Endothelial cell of umbilical vein (primary cell): Measurements from ENCODE around the gene CYP2E1. TPM values are rescaled to one million over a fixed set of nuclear protein-coding genes. Genes with fewer than 3 reads are reported as not detected.

Experiments used
- BruUV-seq: library from RNA; stranded (reverse); fragments of 400-500 nt; replicated peaks from 2 replicates; lab custom pipeline; 2021; lab: Mats Ljungman, UMichigan
- CTCF ChIA-PET: fragments of 300-600, 350-600 bp; sonication (Branson Sonifier 250); formaldehyde crosslinking; loops from one replicate; lab custom pipeline; 2021; ENCODE audit warnings: antibody characterized with exemption, inconsistent platforms; lab: Charles Lee
- POLR2A ChIA-PET: fragments of 300-600, 350-600 bp; sonication (Branson Sonifier 250); formaldehyde crosslinking; loops from one replicate; lab custom pipeline; 2021; ENCODE audit warnings: antibody characterized with exemption, inconsistent platforms; lab: Charles Lee
- DNase-seq: peaks from one replicate; pipeline ENCODE4 v3.0.0-alpha.2; 2011; ENCODE audit warnings: low read depth, low spot score
- FAIRE-seq: peaks from 2 replicates; lab custom pipeline; 2011; peaks lifted over from hg19 to GRCh38; lab: Jason Lieb, UNC
- H2AFZ ChIP-seq: 2 replicates; pipeline ENCODE4 v1.6.0; 2012; ENCODE audit warnings: low read depth, low read length, control low read depth, inconsistent platforms
- H3K27ac ChIP-seq: 2 replicates; pipeline ENCODE4 v1.5.1; 2011; ENCODE audit warnings: low read depth, mild to moderate bottlenecking, control low read depth, low read length, moderate library complexity; ENCODE audit not compliant: insufficient read depth
- H3K27me3 ChIP-seq, 2 experiments: 2 replicates each; pipeline versions ENCODE4 v1.6.0 to v1.6.1; 2011; ENCODE audit warnings: low read length in 2 of 2, mixed read lengths in 1 of 2; ENCODE audit not compliant: control insufficient read depth in 2 of 2, insufficient read depth in 2 of 2
- H3K36me3 ChIP-seq, 2 experiments: 2 replicates in 1 of 2; 3 replicates in 1 of 2; pipeline ENCODE4 v1.5.1; 2011; ENCODE audit warnings: low read length in 2 of 2, mild to moderate bottlenecking in 1 of 2, moderate library complexity in 1 of 2; ENCODE audit not compliant: control insufficient read depth in 2 of 2, insufficient read depth in 2 of 2; ENCODE audit errors: extremely low read depth in 1 of 2
- H3K4me1 ChIP-seq: 3 replicates; pipeline ENCODE4 v1.5.1; 2011; ENCODE audit warnings: mild to moderate bottlenecking, low read length; ENCODE audit not compliant: control insufficient read depth, insufficient read depth; ENCODE audit errors: extremely low read depth
- H3K4me2 ChIP-seq: 2 replicates; pipeline ENCODE4 v1.6.1; 2011; ENCODE audit warnings: low read length, control low read depth, mixed read lengths; ENCODE audit not compliant: insufficient read depth
- H3K4me3 ChIP-seq, 3 experiments: fragments of 200-600 bp in 1 of 3; sonication (generic), shearing (Covaris generic) in 1 of 3; replicated peaks in 1 of 3; 2 replicates each; pipeline ENCODE4 v1.5.1; 2011 to 2016; ENCODE audit warnings: control low read depth in 3 of 3, low read length in 3 of 3, mild to moderate bottlenecking in 2 of 3, inconsistent platforms in 1 of 3, low read depth in 1 of 3, moderate library complexity in 1 of 3; ENCODE audit not compliant: insufficient read depth in 1 of 3
- H3K79me2 ChIP-seq: 2 replicates; pipeline ENCODE4 v1.6.0; 2012; ENCODE audit warnings: low read length, inconsistent platforms; ENCODE audit not compliant: control insufficient read depth, insufficient read depth
- H3K9ac ChIP-seq: replicated peaks from 2 replicates; pipeline ENCODE3; 2011; ENCODE audit warnings: low read length, control low read depth; ENCODE audit not compliant: insufficient read depth; ENCODE audit errors: extremely low read depth
- H3K9me1 ChIP-seq: replicated peaks from 3 replicates; pipeline ENCODE4 v1.6.0; 2011; ENCODE audit warnings: mild to moderate bottlenecking, low read length; ENCODE audit not compliant: control insufficient read depth, insufficient read depth; ENCODE audit errors: extremely low read depth
- H3K9me3 ChIP-seq: replicated peaks from 2 replicates; pipeline ENCODE4 v1.5.1; 2012; ENCODE audit warnings: low read length, inconsistent platforms; ENCODE audit not compliant: control insufficient read depth, insufficient read depth
- H4K20me1 ChIP-seq: replicated peaks from 2 replicates; pipeline ENCODE3; 2011; ENCODE audit warnings: mild to moderate bottlenecking, low read length; ENCODE audit not compliant: control insufficient read depth, insufficient read depth; ENCODE audit errors: extremely low read depth
- EZH2 ChIP-seq: IDR thresholded peaks from 2 replicates; pipeline ENCODE4 v1.6.1; 2012; ENCODE audit warnings: borderline replicate concordance, low read depth, mild to moderate bottlenecking, moderate library complexity, low read length, inconsistent platforms; ENCODE audit not compliant: severe bottlenecking
- FOS ChIP-seq: IDR thresholded peaks from 2 replicates; pipeline ENCODE4 v1.6.1; 2011; ENCODE audit warnings: mild to moderate bottlenecking, low read length, moderate library complexity, borderline replicate concordance; ENCODE audit not compliant: insufficient read depth
- GATA2 ChIP-seq: IDR thresholded peaks from 2 replicates; pipeline ENCODE4 v1.7.0; 2011; ENCODE audit warnings: low read depth, mild to moderate bottlenecking, moderate library complexity, mixed read lengths, low read length; ENCODE audit not compliant: insufficient read length, insufficient read depth
- JUN ChIP-seq: IDR thresholded peaks from 2 replicates; pipeline ENCODE4 v1.6.1; 2011; ENCODE audit warnings: borderline replicate concordance, low read depth; ENCODE audit not compliant: insufficient read length, insufficient read depth
- MYC ChIP-seq: IDR thresholded peaks from one replicate; pipeline ENCODE4 v1.6.1; 2011; ENCODE audit warnings: mild to moderate bottlenecking, low read depth, low read length
- POLR2A ChIP-seq: IDR thresholded peaks from 2 replicates; pipeline ENCODE4 v1.6.1; 2012; ENCODE audit warnings: low read depth, mild to moderate bottlenecking, control low read depth, low read length
- POLR2AphosphoS5 ChIP-seq: IDR thresholded peaks from 2 replicates; pipeline ENCODE4 v1.6.1; 2012; ENCODE audit warnings: low read depth, mild to moderate bottlenecking, control low read depth, low read length, moderate library complexity; ENCODE audit not compliant: insufficient read depth
- dilution Hi-C: fragments of 300-500 bp; cut with MboI; formaldehyde crosslinking; loops from one replicate; pipeline ENCODE4 v1.15.0; 2019; ENCODE audit warnings: low sequenced_read_pairs; ENCODE audit not compliant: extremely low pct_ligation_motif_present
- intact Hi-C: fragments of 100-400 bp; cut with micrococcal nuclease; formaldehyde crosslinking; loops from one replicate; pipeline ENCODE4 v1.10.0; 2022
- polyA plus RNA-seq, 4 experiments: library from polyadenylated mRNA; depleted of rRNA in 3 of 4; stranded (reverse) in 3 of 4; unstranded in 1 of 4; fragments of >200 nt; gene quantifications; 2 replicates each; pipeline versions ENCODE4 v1.2.1 to v1.2.3, GENCODE V29; 2011 to 2012; ENCODE audit warnings: missing spikeins in 1 of 4
- total RNA-seq: library from RNA; stranded (reverse); gene quantifications from 2 replicates; pipeline ENCODE4 v1.2.3, GENCODE V29; 2021
- TF ChIP-seq, protein P1 (sequence below): IDR thresholded peaks from 2 replicates; pipeline ENCODE4 v1.6.1; 2011; ENCODE audit not compliant: insufficient read depth, insufficient read length
- TF ChIP-seq, protein P2 (sequence below), 2 donors: IDR thresholded peaks; 1 replicate in 1 of 2; 2 replicates in 1 of 2; pipeline ENCODE4 v1.5.1; 2011; ENCODE audit warnings: low read length in 2 of 2, mild to moderate bottlenecking in 2 of 2, moderate library complexity in 2 of 2, control low read depth in 1 of 2, inconsistent platforms in 1 of 2, low read depth in 1 of 2; ENCODE audit not compliant: insufficient read depth in 1 of 2; ENCODE audit errors: extremely low read depth in 1 of 2

The CYP2E1 gene
- total and polyA plus RNA-seq, 2 donors (not counting 3 experiments of a cell fraction or from before 2014, with no cell fraction given): 0.08 TPM; not detected in 1

DNA sequence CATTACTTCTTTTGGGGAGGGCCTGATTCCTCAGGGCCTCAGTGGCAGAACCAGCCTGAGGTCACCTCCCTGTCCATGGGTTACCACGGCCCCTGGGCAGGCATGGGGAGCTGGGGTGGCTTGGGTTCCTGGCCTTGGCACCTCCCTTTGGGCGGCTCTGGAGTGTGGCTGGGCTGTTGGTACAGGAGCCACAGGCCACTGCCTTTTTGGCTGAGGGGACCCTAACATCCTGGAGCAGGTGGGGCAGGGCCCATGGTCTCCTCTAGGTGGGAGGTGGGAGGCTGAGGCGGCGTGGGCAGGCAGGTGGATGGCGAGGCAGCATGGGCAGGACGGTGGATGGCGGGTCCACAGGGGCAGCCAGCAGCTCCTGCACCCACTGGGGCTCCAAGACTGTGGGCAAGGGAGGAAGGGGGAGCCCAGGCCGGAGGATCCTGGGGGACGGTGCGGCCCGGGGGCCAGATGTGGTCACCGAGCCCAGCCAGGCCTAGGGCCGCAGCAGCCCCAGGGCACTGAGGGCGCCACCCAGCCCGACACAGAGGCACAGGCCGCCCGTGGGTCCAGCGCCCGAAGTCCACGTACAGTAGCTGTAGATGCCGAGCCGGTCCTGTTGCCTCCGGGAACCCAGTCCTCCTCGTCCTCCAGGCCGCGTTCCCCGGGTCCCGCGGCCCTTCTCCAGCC is 40.6 kb downstream of the CYP2E1 start:
- no peaks in the 10 kb centered on the region for H4K20me1 ChIP-seq
- H3K27me3 ChIP-seq: no peaks in the 10 kb centered on the region
- no peak for TF ChIP-seq MYC
- TF ChIP-seq EZH2: no peak
- no peak for TF ChIP-seq POLR2A
- no peak for TF ChIP-seq POLR2AphosphoS5
- TF ChIP-seq, protein P1, sequence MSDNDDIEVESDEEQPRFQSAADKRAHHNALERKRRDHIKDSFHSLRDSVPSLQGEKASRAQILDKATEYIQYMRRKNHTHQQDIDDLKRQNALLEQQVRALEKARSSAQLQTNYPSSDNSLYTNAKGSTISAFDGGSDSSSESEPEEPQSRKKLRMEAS: no peak
- no peak for TF ChIP-seq GATA2
- no peak for TF ChIP-seq JUN
- no peak for TF ChIP-seq FOS
- TF ChIP-seq, protein P2, sequence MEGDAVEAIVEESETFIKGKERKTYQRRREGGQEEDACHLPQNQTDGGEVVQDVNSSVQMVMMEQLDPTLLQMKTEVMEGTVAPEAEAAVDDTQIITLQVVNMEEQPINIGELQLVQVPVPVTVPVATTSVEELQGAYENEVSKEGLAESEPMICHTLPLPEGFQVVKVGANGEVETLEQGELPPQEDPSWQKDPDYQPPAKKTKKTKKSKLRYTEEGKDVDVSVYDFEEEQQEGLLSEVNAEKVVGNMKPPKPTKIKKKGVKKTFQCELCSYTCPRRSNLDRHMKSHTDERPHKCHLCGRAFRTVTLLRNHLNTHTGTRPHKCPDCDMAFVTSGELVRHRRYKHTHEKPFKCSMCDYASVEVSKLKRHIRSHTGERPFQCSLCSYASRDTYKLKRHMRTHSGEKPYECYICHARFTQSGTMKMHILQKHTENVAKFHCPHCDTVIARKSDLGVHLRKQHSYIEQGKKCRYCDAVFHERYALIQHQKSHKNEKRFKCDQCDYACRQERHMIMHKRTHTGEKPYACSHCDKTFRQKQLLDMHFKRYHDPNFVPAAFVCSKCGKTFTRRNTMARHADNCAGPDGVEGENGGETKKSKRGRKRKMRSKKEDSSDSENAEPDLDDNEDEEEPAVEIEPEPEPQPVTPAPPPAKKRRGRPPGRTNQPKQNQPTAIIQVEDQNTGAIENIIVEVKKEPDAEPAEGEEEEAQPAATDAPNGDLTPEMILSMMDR (IDR thresholded peaks at IDR 0.05; ENCODE audit: extremely low read depth in 1 of 2, insufficient read depth in 1 of 2, low read depth in 1 of 2, low read length in 2 of 2): no peak
- no TSS peak for BruUV-seq
- H3K4me1 ChIP-seq: no peaks in the 10 kb centered on the region
- no peak overlapping the region for H3K4me3 ChIP-seq
- dilution Hi-C loops: no loop called here
- DNase-seq: no peak
- H3K27ac ChIP-seq: no peak overlapping the region
- intact Hi-C loops: no loop called here
- FAIRE-seq: no peak
- no peak overlapping the region for H3K4me2 ChIP-seq
- H3K9me3 ChIP-seq: no peaks in the 10 kb centered on the region
- no peaks in the 10 kb centered on the region for H3K9me1 ChIP-seq
- H3K9ac ChIP-seq: no peak overlapping the region
- ChIA-PET POLR2A (no interaction called here), CTCF (no interaction called here)
- H2AFZ ChIP-seq: no peak overlapping the region
- no peaks in the 10 kb centered on the region for H3K79me2 ChIP-seq
- H3K36me3 ChIP-seq: no peaks in the 10 kb centered on the region
